ENCODE measurements around the gene AIPL1.

The AIPL1 gene

GRCh38 chr17:6408735-6409134 is 26.2 kb downstream of the AIPL1 start:
- H3K27ac ChIP-seq (ENCODE audit: low read depth, low read length), result no peak overlapping the region

DNA sequence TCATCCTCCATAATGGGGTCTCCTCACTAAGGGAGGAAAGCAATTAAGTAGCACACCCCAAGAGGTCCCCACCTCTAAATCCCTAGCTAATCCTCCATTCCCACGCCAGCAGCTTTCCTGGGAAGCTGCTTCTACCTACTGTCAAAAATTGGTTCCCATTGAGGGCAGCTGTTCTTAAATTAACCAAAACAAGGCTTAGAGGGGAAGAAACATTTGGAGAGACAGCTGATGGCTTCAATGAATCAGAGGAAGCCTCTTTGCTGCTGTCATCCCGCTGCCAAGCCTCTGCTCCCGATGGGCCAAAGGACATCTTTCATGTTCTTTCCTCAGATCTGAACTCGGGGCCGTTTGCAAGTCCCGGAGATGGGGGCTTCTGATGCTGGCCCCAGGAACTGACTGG is 26.6 kb downstream of the AIPL1 start:
- Histone ChIP-seq H3K79me1 (ENCODE audit: low read length) (no peaks in the 10 kb centered on the region), H2BK15ac (replicated peaks; ENCODE audit: low read depth) (no peak overlapping the region), H3K27me3 (ENCODE audit: insufficient read depth, low read length, poor library complexity) (no peaks in the 10 kb centered on the region), H3K9ac (ENCODE audit: low read length) (no peak overlapping the region), H3K4ac (ENCODE audit: low read depth, low read length) (no peak overlapping the region), H3K56ac (ENCODE audit: low read length) (no peak overlapping the region), H3K27ac (ENCODE audit: low read depth, low read length) (no peak overlapping the region), H3K18ac (ENCODE audit: low read length) (no peak overlapping the region), H3K4me3 (ENCODE audit: low read length) (no peak overlapping the region), H3K4me2 (ENCODE audit: low read length) (no peak overlapping the region), H2AK5ac (ENCODE audit: low read length) (no peak overlapping the region), H2BK5ac (ENCODE audit: low read length) (no peak overlapping the region), H2BK120ac (ENCODE audit: low read depth, low read length) (no peak overlapping the region), H3K36me3 (ENCODE audit: control insufficient read depth, insufficient read depth, low read length) (no peaks in the 10 kb centered on the region), H3K79me2 (ENCODE audit: control insufficient read depth, insufficient read depth, low read length) (no peaks in the 10 kb centered on the region), H3K4me1 (ENCODE audit: control insufficient read depth, low read depth, low read length) (no peaks in the 10 kb centered on the region), H4K5ac (ENCODE audit: low read length) (no peak overlapping the region), H3K23ac (ENCODE audit: low read length) (no peak overlapping the region), H4K8ac (ENCODE audit: low read depth, low read length) (no peak overlapping the region)
- no CpG with 5 or more reads among the region's 6 CpGs for WGBS (ENCODE audit: extremely low coverage, insufficient coverage, low lambda C conversion rate)
- no peak for DNase-seq

More at GRCh38 chr17:6408735-6409134, 26.2 kb downstream of the AIPL1 start:
- Histone ChIP-seq H4K5ac (ENCODE audit: low read length) (no peak overlapping the region), H3K4me3 (ENCODE audit: low read length) (no peak overlapping the region), H3K56ac (ENCODE audit: low read length) (no peak overlapping the region), H3K36me3 (ENCODE audit: control insufficient read depth, insufficient read depth, low read length) (no peaks in the 10 kb centered on the region), H3K9ac (ENCODE audit: low read length) (no peak overlapping the region), H3K23ac (ENCODE audit: low read length) (no peak overlapping the region), H3K18ac (ENCODE audit: low read length) (no peak overlapping the region), H2BK5ac (ENCODE audit: low read length) (no peak overlapping the region), H3K4ac (ENCODE audit: low read depth, low read length) (no peak overlapping the region), H4K8ac (ENCODE audit: low read depth, low read length) (no peak overlapping the region), H2AK5ac (ENCODE audit: low read length) (no peak overlapping the region), H3K4me2 (ENCODE audit: low read length) (no peak overlapping the region), H2BK120ac (ENCODE audit: low read depth, low read length) (no peak overlapping the region), H2BK15ac (replicated peaks; ENCODE audit: low read depth) (no peak overlapping the region), H3K79me1 (ENCODE audit: low read length) (no peaks in the 10 kb centered on the region), H3K79me2 (ENCODE audit: control insufficient read depth, insufficient read depth, low read length) (no peaks in the 10 kb centered on the region), H3K4me1 (ENCODE audit: control insufficient read depth, low read depth, low read length) (no peaks in the 10 kb centered on the region), H3K27me3 (ENCODE audit: insufficient read depth, low read length, poor library complexity) (no peaks in the 10 kb centered on the region)
- DNase-seq, result no peak
- WGBS (ENCODE audit: extremely low coverage, insufficient coverage, low lambda C conversion rate), result no CpG with 5 or more reads among the region's 10 CpGs

DNA sequence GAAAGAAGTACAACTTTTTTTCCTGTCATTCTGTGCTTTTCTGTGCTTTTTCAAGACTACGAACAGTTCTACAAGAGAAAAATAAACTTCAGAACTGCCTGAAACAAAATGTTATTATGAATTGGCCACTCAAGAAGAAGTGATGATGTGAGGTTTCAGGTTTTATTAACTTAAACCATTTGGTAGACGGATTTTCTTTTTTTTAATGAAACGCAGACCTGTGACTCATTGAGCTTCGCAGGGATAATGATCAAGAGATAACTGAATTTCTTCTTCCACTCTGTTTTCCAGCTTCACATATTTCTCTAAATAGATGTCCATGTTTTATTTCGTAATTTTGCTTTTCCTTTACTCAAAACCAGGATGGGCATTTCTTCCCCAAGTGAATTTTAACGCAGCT is 32.7 kb downstream of the AIPL1 start:
- Histone ChIP-seq H4K8ac (ENCODE audit: low read depth, low read length) (no peak overlapping the region), H3K4me3 (ENCODE audit: low read length) (no peak overlapping the region), H3K4me1 (ENCODE audit: control insufficient read depth, low read depth, low read length) (no peaks in the 10 kb centered on the region), H3K27ac (ENCODE audit: low read depth, low read length) (no peak overlapping the region), H3K36me3 (ENCODE audit: control insufficient read depth, insufficient read depth, low read length) (no peaks in the 10 kb centered on the region), H2BK120ac (ENCODE audit: low read depth, low read length) (no peak overlapping the region), H3K4me2 (ENCODE audit: low read length) (no peak overlapping the region), H3K79me1 (ENCODE audit: low read length) (no peaks in the 10 kb centered on the region), H3K27me3 (ENCODE audit: insufficient read depth, low read length, poor library complexity) (no peaks in the 10 kb centered on the region), H3K23ac (ENCODE audit: low read length) (no peak overlapping the region), H3K18ac (ENCODE audit: low read length) (no peak overlapping the region), H3K79me2 (ENCODE audit: control insufficient read depth, insufficient read depth, low read length) (no peaks in the 10 kb centered on the region), H4K5ac (ENCODE audit: low read length) (no peak overlapping the region), H2AK5ac (ENCODE audit: low read length) (no peak overlapping the region), H2BK15ac (replicated peaks; ENCODE audit: low read depth) (no peak overlapping the region), H3K56ac (ENCODE audit: low read length) (no peak overlapping the region), H3K9ac (ENCODE audit: low read length) (no peak overlapping the region), H3K4ac (ENCODE audit: low read depth, low read length) (no peak overlapping the region), H2BK5ac (ENCODE audit: low read length) (no peak overlapping the region)
- DNase-seq, result no peak
- WGBS (ENCODE audit: extremely low coverage, insufficient coverage, low lambda C conversion rate), result no CpG with 5 or more reads among the region's 6 CpGs

DNA sequence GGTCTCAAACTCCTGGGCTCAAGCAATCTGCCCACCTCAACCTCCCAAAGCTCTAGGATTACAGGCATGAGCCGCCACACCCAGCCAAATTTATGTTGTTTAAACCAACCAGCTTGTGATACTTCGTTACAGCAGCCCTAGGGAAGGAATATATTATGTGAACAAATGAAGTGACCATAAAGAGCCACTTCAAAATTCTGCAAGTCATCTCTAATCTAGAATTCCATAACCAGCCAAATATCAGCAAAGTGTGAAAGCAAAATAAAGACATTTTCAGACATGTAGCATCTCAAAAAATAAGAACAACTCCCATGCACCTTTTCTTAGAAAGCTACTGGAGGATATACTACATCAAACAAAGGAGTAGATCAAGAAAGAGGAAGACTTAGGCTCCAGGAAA is 36.0 kb downstream of the AIPL1 start:
- Histone ChIP-seq H3K79me1 (ENCODE audit: low read length) (no peaks in the 10 kb centered on the region), H4K5ac (ENCODE audit: low read length) (no peak overlapping the region), H3K79me2 (ENCODE audit: control insufficient read depth, insufficient read depth, low read length) (no peaks in the 10 kb centered on the region), H2AK5ac (ENCODE audit: low read length) (no peak overlapping the region), H3K27me3 (ENCODE audit: insufficient read depth, low read length, poor library complexity) (no peaks in the 10 kb centered on the region), H4K8ac (ENCODE audit: low read depth, low read length) (no peak overlapping the region), H3K4me1 (ENCODE audit: control insufficient read depth, low read depth, low read length) (no peaks in the 10 kb centered on the region), H3K4me2 (ENCODE audit: low read length) (no peak overlapping the region), H3K4me3 (ENCODE audit: low read length) (no peak overlapping the region), H3K36me3 (ENCODE audit: control insufficient read depth, insufficient read depth, low read length) (no peaks in the 10 kb centered on the region), H3K27ac (ENCODE audit: low read depth, low read length) (no peak overlapping the region), H3K56ac (ENCODE audit: low read length) (no peak overlapping the region), H3K18ac (ENCODE audit: low read length) (no peak overlapping the region), H3K4ac (ENCODE audit: low read depth, low read length) (no peak overlapping the region), H3K23ac (ENCODE audit: low read length) (no peak overlapping the region), H2BK5ac (ENCODE audit: low read length) (no peak overlapping the region), H2BK15ac (replicated peaks; ENCODE audit: low read depth) (no peak overlapping the region), H3K9ac (ENCODE audit: low read length) (no peak overlapping the region), H2BK120ac (ENCODE audit: low read depth, low read length) (no peak overlapping the region)
- no peak for DNase-seq
- no CpG with 5 or more reads among the region's 2 CpGs for WGBS (ENCODE audit: extremely low coverage, insufficient coverage, low lambda C conversion rate)

- H3K9ac ChIP-seq (ENCODE audit: low read length), result no peak overlapping the region
- H2BK5ac ChIP-seq (ENCODE audit: low read length), result no peak overlapping the region
- H3K4me1 ChIP-seq (ENCODE audit: control insufficient read depth, low read depth, low read length), result no peaks in the 10 kb centered on the region
- no peaks in the 10 kb centered on the region for H3K36me3 ChIP-seq (ENCODE audit: control insufficient read depth, insufficient read depth, low read length)
- no peak for DNase-seq
- H3K4me2 ChIP-seq (ENCODE audit: low read length), result no peak overlapping the region
- no peaks in the 10 kb centered on the region for H3K27me3 ChIP-seq (ENCODE audit: insufficient read depth, low read length, poor library complexity)
- H3K79me1 ChIP-seq (ENCODE audit: low read length), result no peaks in the 10 kb centered on the region
- no peak overlapping the region for H3K4ac ChIP-seq (ENCODE audit: low read depth, low read length)
- no peaks in the 10 kb centered on the region for H3K79me2 ChIP-seq (ENCODE audit: control insufficient read depth, insufficient read depth, low read length)
- WGBS (ENCODE audit: extremely low coverage, insufficient coverage, low lambda C conversion rate), result no CpG with 5 or more reads among the region's 8 CpGs
- H4K5ac ChIP-seq (ENCODE audit: low read length), result no peak overlapping the region
- no peak overlapping the region for H3K23ac ChIP-seq (ENCODE audit: low read length)
- H3K4me3 ChIP-seq (ENCODE audit: low read length), result no peak overlapping the region
- no peak overlapping the region for H3K27ac ChIP-seq (ENCODE audit: low read depth, low read length)
- no peak overlapping the region for H4K8ac ChIP-seq (ENCODE audit: low read depth, low read length)
- no peak overlapping the region for H2AK5ac ChIP-seq (ENCODE audit: low read length)
- no peak overlapping the region for H3K56ac ChIP-seq (ENCODE audit: low read length)
- no peak overlapping the region for H2BK120ac ChIP-seq (ENCODE audit: low read depth, low read length)
- H2BK15ac ChIP-seq (replicated peaks; ENCODE audit: low read depth), result no peak overlapping the region
- H3K18ac ChIP-seq (ENCODE audit: low read length), result no peak overlapping the region
These were observed 40.8 kb downstream of the AIPL1 start for GRCh38 chr17:6394055-6394606.

DNA sequence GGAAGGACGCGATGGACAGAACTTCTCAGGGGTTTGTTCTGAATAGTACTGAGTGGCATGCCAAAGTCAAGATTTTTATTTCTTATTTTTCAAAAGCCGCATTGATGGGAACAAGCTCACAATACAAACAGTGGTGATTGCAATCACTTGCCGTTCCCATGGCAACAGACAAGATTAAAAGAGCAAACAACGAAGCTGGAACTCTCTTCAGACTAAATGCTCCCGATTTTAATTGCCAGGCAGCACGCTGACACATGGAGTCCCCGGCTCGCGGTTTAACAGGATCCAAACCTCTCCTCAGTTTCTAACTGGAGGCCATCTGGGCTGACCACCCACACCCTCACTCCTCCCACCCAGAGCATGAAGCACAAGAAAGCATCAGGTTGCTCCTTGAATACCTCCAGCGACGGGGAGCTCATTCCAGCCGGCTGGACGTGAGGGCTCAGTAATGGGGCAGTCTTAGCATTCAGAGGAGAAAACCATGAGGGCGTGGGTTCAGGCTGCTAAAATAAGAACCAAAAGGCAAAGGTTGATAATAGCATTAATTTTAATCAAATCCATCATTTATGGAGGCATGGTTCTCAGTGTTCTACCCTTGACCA is 41.5 kb downstream of the AIPL1 start:
- Histone ChIP-seq H3K27me3 (ENCODE audit: insufficient read depth, low read length, poor library complexity) (no peaks in the 10 kb centered on the region), H3K36me3 (ENCODE audit: control insufficient read depth, insufficient read depth, low read length) (no peaks in the 10 kb centered on the region), H3K79me1 (ENCODE audit: low read length) (no peaks in the 10 kb centered on the region), H3K4me1 (ENCODE audit: control insufficient read depth, low read depth, low read length) (no peaks in the 10 kb centered on the region), H2BK120ac (ENCODE audit: low read depth, low read length) (no peak overlapping the region), H4K8ac (ENCODE audit: low read depth, low read length) (no peak overlapping the region), H3K9ac (ENCODE audit: low read length) (no peak overlapping the region), H2AK5ac (ENCODE audit: low read length) (no peak overlapping the region), H3K18ac (ENCODE audit: low read length) (no peak overlapping the region), H3K27ac (ENCODE audit: low read depth, low read length) (no peak overlapping the region), H3K79me2 (ENCODE audit: control insufficient read depth, insufficient read depth, low read length) (no peaks in the 10 kb centered on the region), H3K4ac (ENCODE audit: low read depth, low read length) (no peak overlapping the region), H3K23ac (ENCODE audit: low read length) (no peak overlapping the region), H3K56ac (ENCODE audit: low read length) (no peak overlapping the region), H3K4me2 (ENCODE audit: low read length) (no peak overlapping the region), H3K4me3 (ENCODE audit: low read length) (no peak overlapping the region), H2BK15ac (replicated peaks; ENCODE audit: low read depth) (no peak overlapping the region), H4K5ac (ENCODE audit: low read length) (no peak overlapping the region), H2BK5ac (ENCODE audit: low read length) (no peak overlapping the region)
- peak; percentile 51 for DNase-seq
- no CpG with 5 or more reads among the region's 15 CpGs for WGBS (ENCODE audit: extremely low coverage, insufficient coverage, low lambda C conversion rate)
